SK-N-SH (cell line): Measurements from ENCODE around the gene FOSB.

Source experiments
- EP300 ChIP-seq, 2 experiments: IDR thresholded peaks; 2 replicates each; pipeline versions ENCODE4 v1.4.0 to v1.6.1; 2012; ENCODE audit warnings: borderline replicate concordance in 1 of 2, low read depth in 1 of 2, low read length in 1 of 2
- GATA2 ChIP-seq: sonication (generic); formaldehyde crosslinking; IDR thresholded peaks from 2 replicates; pipeline ENCODE4 v1.5.0; 2020; ENCODE audit warnings: mild to moderate bottlenecking, missing genetic modification reagents
- NFIC ChIP-seq: IDR thresholded peaks from 2 replicates; pipeline ENCODE4 v1.4.0; 2012; ENCODE audit warnings: borderline replicate concordance
- POLR2AphosphoS5 ChIP-seq: IDR thresholded peaks from 2 replicates; pipeline ENCODE4 v1.6.1; 2012; ENCODE audit warnings: low read depth, low read length
- RFX5 ChIP-seq: IDR thresholded peaks from 2 replicates; pipeline ENCODE4 v1.6.1; 2012; ENCODE audit warnings: mild to moderate bottlenecking, improper control_type of control experiment, low read length
- TAF1 ChIP-seq: IDR thresholded peaks from 2 replicates; pipeline ENCODE4 v1.6.1; 2012; ENCODE audit warnings: low read depth, mild to moderate bottlenecking, low read length, moderate library complexity, borderline replicate concordance
- TF ChIP-seq, protein P1 (sequence below): IDR thresholded peaks from 2 replicates; pipeline ENCODE4; 2012
- TF ChIP-seq, protein P2 (sequence below): fragments of 200-600 bp; sonication (generic); IDR thresholded peaks from 2 replicates; pipeline ENCODE4 v1.6.1; 2017; ENCODE audit warnings: antibody characterized with exemption, mild to moderate bottlenecking, moderate library complexity

DNA sequence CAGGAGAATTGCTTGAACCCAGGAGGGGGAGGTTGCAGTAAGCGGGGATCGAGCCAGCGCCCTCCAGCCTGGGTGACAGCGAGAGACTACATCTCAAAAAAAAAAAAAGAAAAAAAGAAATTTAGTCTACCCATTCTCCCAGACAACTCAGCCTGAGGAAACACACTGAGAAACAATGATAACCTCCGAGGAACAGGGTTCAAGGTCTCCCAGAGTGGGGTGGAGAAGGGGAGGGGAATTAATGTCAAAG is 38.1 kb downstream of the FOSB start:
- TF ChIP-seq, protein P1, sequence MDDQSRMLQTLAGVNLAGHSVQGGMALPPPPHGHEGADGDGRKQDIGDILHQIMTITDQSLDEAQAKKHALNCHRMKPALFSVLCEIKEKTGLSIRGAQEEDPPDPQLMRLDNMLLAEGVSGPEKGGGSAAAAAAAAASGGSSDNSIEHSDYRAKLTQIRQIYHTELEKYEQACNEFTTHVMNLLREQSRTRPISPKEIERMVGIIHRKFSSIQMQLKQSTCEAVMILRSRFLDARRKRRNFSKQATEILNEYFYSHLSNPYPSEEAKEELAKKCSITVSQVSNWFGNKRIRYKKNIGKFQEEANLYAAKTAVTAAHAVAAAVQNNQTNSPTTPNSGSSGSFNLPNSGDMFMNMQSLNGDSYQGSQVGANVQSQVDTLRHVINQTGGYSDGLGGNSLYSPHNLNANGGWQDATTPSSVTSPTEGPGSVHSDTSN, result no peak
- TF ChIP-seq, protein P2, sequence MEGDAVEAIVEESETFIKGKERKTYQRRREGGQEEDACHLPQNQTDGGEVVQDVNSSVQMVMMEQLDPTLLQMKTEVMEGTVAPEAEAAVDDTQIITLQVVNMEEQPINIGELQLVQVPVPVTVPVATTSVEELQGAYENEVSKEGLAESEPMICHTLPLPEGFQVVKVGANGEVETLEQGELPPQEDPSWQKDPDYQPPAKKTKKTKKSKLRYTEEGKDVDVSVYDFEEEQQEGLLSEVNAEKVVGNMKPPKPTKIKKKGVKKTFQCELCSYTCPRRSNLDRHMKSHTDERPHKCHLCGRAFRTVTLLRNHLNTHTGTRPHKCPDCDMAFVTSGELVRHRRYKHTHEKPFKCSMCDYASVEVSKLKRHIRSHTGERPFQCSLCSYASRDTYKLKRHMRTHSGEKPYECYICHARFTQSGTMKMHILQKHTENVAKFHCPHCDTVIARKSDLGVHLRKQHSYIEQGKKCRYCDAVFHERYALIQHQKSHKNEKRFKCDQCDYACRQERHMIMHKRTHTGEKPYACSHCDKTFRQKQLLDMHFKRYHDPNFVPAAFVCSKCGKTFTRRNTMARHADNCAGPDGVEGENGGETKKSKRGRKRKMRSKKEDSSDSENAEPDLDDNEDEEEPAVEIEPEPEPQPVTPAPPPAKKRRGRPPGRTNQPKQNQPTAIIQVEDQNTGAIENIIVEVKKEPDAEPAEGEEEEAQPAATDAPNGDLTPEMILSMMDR, result no peak
- TF ChIP-seq RFX5 (no peak), POLR2AphosphoS5 (no peak), GATA2 (CRISPR knock-in tag) (no peak), NFIC (no peak), EP300 (IDR thresholded peaks at IDR 0.05; ENCODE audit: borderline replicate concordance in 1 of 2, low read depth in 1 of 2, low read length in 1 of 2) (no peak), TAF1 (no peak)
